RPMI7951 (cell line): ENCODE results near the gene BCAS3. TPM values are rescaled to one million over a fixed set of nuclear protein-coding genes. Genes with fewer than 3 reads are reported as not detected.

ENCODE experiments used
- DNase-seq: peaks from one replicate; pipeline ENCODE4 v3.0.0-alpha.2; 2012; ENCODE audit warnings: low read depth
- total RNA-seq: library from RNA; depleted of rRNA; stranded (reverse); fragments of >200 nt; shearing (Covaris generic); gene quantifications from 2 replicates; pipeline ENCODE4 v1.2.3, GENCODE V29; 2014

The BCAS3 gene
- total RNA-seq, 1 experiment from 2014 or later, result 11.2 TPM

- DNase-seq, result no peak
Observed at GRCh38 chr17:61382796-61383688, 705.4 kb downstream of the BCAS3 start.

DNA sequence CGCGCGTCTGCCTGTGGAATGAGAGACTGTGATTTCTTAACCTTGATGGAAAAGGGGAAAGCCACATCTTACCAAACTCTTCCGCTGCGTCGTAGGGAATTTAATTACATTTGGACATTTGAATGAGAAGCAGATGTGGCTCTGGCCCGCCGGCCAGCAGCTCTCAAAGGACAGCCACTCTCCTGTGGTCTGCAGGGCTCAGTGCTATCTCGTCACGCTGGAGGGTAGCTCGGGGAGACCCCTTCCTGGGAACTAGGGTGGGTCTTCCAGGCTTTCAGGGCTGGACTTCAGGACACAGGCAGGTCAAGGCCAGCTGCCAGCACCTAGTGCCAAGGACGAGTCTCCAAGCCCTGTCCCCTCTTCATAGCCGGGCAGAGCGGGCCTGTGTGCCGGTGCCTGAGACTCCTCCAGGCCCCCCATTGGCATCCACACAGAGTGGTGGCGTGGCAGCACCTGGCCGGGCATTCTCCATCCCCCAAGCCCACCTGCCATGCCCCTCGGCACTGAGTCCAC is 706.1 kb downstream of the BCAS3 start:
- peak; percentile 28 for DNase-seq

DNA sequence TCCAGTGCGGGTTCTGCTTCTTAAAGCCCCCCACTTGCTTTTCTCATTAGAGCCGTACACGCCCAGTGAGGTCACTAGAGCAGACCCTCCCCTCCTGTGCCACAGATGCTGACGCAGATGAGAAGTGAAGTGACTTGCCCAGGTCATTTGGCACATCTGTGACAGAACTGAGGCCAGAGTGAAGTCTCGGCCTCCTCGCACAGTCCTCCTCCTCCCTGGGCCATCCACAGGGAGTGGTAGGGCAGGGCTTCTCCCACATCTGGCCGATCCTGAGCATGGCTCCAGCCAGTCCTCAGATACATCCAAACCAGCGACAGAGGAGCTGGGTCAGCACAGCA is 706.7 kb downstream of the BCAS3 start:
- DNase-seq, result no peak

DNA sequence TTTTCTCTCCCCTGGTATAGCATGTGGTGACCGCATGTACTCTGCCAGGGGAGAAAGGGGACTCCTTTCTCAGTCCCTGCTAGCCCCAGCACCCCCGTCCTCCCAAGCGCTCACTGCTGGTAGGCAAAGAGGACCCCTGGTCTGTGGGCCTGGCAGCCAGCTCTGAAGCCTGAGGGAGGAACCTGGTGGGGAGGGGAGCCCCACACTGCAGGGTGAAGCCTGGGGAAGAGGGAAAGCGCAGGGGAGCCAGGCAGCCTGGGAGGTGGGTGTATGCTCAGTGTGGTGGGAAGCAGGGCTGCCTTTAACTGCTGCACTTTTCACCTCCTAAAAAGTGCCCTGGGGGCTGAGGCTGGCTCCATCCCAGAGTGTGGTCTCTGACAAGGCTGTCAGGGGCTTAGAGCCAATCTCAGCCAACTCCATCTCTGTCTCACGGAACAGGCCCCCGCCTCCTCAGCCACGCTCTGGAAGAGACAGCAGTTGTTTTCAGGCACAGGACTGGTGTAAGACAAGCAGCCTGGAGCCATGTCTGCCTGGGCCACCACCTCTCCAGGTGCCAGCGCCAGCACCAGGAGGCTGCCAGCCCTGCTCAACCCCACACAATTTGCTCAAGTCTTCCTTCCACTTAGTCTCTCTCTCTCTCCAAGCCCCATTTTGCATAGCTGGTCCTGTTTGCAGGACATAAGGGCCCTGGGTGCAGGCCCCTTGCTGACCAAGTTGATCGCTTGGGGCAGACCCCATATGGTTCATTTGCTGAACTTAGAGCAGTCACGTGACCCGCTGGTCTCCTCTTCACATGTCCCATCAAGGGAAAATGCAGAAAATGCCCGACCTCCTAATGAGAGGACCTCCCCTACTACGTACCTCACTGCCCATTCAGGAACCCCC is 707.3 kb downstream of the BCAS3 start:
- peak; percentile 36 for DNase-seq

GRCh38 chr17:61385577-61386236 is 708.1 kb downstream of the BCAS3 start:
- no peak for DNase-seq

GRCh38 chr17:61386251-61386650 is 708.6 kb downstream of the BCAS3 start:
- DNase-seq, result no peak

DNA sequence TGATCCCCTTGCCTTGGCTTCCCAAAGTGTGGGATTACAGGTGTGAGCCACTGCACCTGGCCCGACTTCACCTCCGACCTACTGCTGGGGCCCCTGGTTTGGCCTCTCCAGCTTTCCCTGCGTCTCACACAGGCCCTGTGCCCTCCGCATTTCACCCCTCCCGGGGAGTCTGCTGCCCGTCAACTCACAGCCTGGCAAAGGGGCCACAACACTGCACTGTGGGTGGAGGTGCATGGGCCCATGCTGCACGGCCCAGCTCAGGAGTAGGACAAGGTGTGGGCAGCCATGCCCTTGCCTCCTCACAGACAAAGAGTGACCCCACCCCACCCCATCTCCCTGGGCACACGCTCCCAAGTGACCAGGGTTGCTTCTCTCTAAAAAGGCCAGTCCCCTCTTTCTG is 709.4 kb downstream of the BCAS3 start:
- DNase-seq, result no peak

GRCh38 chr17:61387511-61388305 is 710.1 kb downstream of the BCAS3 start:
- DNase-seq, result no peak

DNA sequence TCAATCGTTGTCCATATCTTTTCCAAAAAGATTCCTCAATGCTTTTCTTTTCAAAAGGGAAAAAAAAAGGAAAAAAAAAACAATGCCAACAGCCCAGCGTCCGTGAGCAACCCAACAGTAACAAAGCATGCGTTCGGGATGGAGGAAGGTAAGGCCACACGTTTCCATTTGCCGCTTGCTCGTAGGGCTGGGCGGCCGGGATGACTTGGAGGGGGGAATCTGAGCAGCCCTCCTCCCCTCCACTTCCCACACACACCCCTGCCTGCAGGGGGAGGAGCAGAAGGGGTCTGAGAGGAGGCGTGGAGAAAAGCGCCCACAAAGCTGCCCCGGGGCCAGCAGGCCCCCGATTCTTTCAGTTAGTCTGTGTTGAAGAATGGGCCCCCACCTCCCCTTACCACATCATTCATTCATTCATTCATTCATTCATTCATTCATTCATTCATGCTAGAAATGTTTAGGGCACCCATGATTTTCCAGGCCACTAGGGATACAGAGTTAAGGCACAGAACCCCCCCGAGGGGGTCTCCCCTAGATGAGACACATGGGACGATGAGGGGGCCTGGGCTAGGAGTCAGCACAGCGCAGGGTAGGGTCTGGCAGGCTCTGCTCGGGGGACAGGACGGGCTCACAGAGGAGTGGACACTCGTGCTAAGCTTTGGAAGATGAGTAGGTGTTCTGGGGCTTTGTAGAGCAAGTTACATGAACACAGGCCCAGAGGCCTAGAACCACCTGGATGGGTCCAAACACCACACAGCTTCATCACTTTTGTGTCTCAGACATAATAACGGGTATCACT is 711.1 kb downstream of the BCAS3 start:
- DNase-seq, result no peak

GRCh38 chr17:61389670-61390478 is 712.2 kb downstream of the BCAS3 start:
- no peak for DNase-seq

DNA sequence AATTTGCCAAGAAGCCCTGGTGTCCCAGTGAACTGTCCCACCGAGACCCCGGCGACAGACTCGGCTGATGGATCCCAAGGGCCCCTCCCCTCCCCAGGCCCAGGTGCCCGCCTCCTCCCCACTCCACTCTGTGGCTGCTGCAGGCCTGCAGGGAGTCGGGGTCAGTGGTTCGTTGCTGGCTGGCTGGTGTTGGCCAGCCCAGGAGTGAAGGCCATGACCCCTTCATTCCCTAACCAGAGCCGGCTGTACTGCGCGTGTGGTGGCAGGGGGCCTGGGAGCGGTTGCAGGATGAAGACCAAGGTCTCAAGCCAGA is 712.8 kb downstream of the BCAS3 start:
- no peak for DNase-seq

DNA sequence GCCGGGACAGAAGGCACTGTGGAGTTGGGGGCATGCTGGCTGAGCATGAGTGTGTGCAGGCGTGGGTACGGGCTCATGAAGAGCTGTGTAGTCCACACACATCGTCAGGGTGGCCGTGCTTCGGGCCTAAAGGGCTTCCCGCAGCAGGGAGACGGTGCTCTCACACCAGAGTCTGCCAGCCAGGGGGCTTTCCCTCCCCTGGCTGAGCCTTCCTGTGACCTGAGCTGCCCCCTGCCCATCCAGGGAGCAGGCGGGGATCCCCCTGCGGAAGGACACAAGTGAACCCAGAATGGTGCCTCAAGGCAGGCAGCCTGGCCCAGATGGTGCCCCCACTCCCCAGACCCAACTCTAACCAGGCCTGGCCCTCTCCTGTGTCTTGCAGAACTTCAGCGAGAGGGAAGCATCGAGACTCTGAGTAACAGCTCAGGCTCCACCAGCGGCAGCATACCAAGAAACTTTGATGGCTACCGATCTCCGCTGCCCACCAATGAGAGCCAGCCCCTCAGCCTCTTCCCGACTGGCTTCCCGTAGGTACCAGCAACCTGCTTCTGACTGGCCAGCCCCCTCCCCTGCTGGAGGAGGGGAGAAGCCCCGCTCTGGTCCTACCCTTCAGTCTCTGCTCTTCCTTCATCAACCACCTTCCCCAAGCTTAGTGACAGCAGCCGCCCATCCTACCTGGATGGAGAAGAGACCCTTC is 714.1 kb downstream of the BCAS3 start:
- DNase-seq, result no peak

DNA sequence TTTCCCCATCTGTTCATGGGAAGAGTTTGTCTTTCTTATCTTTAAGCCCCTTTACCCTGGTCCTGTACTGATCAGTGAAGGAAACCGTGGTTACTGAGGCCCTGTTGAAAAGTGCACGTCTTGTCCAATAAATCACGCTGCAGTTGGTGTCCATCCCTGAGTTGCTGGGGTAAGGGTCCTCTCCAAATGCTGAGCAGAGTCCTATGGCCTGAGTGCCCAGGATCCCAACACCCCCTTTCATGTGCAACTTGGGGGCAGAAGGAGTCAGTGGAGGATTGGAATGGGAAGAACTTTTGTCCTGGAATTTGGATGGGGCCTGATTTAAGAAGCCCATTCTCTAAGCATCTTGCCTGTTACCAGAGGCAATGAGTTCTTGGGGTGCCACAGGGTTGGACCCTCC is 715.0 kb downstream of the BCAS3 start:
- DNase-seq, result no peak

DNA sequence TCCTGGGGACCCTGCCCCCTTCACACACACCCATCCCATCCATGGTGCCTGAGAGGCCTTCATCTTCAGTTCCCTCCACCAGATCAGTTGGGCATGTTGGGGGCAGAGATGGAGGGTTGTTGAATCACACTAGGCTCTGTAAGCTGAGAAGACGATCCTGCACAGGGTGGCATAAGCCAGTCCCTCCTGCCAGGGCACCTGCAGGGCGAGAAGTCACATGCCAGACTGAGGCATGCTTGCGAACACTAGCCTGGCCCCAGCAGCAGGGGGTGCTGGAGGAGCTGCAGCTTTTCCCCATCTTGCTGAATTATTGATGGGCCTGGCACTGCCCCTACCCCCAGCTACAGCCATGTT is 715.9 kb downstream of the BCAS3 start:
- no peak for DNase-seq

GRCh38 chr17:61393904-61394629 is 716.4 kb downstream of the BCAS3 start:
- peak; percentile 57 for DNase-seq

- no peak for DNase-seq
Observed at GRCh38 chr17:61394630-61395408, 717.2 kb downstream of the BCAS3 start.

- DNase-seq, result no peak
Observed at GRCh38 chr17:61395409-61395982, 717.8 kb downstream of the BCAS3 start.
